G401 (cell line): ENCODE measurements around the gene TMEM108. TPM values are rescaled to one million over a fixed set of nuclear protein-coding genes. Genes with fewer than 3 reads are reported as not detected.

Experiments used
- DNase-seq: peaks from one replicate; pipeline ENCODE4 v3.0.0-alpha.2; 2015; ENCODE audit warnings: low spot score
- in situ Hi-C: cut with HindIII; loops from 2 replicates; pipeline ENCODE4 v1.10.0; 2016; ENCODE audit warnings: low sequenced_read_pairs, mixed read lengths
- total RNA-seq: library from RNA; depleted of rRNA; stranded (reverse); fragments of >200 nt; shearing (Covaris generic); gene quantifications from 2 replicates; pipeline ENCODE4 v1.2.3, GENCODE V29; 2014

Gene TMEM108
- total RNA-seq, 1 experiment from 2014 or later = not detected

- in situ Hi-C loops = no loop called here
- DNase-seq = no peak
Observed at GRCh38 chr3:133152681-133153220, 114.6 kb downstream of the TMEM108 start.

- in situ Hi-C loops = no loop called here
- DNase-seq = no peak
Observed at GRCh38 chr3:133153382-133153781, 115.2 kb downstream of the TMEM108 start.

- DNase-seq = no peak
- in situ Hi-C loops = no loop called here
Observed at GRCh38 chr3:133157716-133158115, 119.5 kb downstream of the TMEM108 start.

GRCh38 chr3:133158686-133159085 lies 120.5 kb downstream of the TMEM108 start:
- DNase-seq = no peak
- in situ Hi-C loops = no loop called here

GRCh38 chr3:133159498-133160475 lies 121.6 kb downstream of the TMEM108 start:
- no peak for DNase-seq

GRCh38 chr3:133161656-133162055 lies 123.5 kb downstream of the TMEM108 start:
- no peak for DNase-seq
- in situ Hi-C loops = no loop called here

More at GRCh38 chr3:133159498-133160475, 121.6 kb downstream of the TMEM108 start:
- in situ Hi-C loops = no loop called here

GRCh38 chr3:133162265-133162664 lies 124.1 kb downstream of the TMEM108 start:
- DNase-seq = no peak
- in situ Hi-C loops = no loop called here

- in situ Hi-C loops = no loop called here
- peak; percentile 33 for DNase-seq
Observed at GRCh38 chr3:133162670-133163305, 124.6 kb downstream of the TMEM108 start.

GRCh38 chr3:133167340-133168024 lies 129.3 kb downstream of the TMEM108 start:
- in situ Hi-C loops = no loop called here
- DNase-seq = no peak

- in situ Hi-C loops = no loop called here
- DNase-seq = no peak
Observed at GRCh38 chr3:133168025-133168401, 129.8 kb downstream of the TMEM108 start.

GRCh38 chr3:133169331-133170068 lies 131.3 kb downstream of the TMEM108 start:
- DNase-seq = no peak
- in situ Hi-C loops = no loop called here

- DNase-seq = no peak
- in situ Hi-C loops = no loop called here
Observed at GRCh38 chr3:133171831-133172230, 133.6 kb downstream of the TMEM108 start.

- no peak for DNase-seq
- in situ Hi-C loops = no loop called here
Observed at GRCh38 chr3:133181392-133182150, 143.4 kb downstream of the TMEM108 start.

- in situ Hi-C loops = no loop called here
- no peak for DNase-seq
Observed at GRCh38 chr3:133187870-133188379, 149.7 kb downstream of the TMEM108 start.

- in situ Hi-C loops = no loop called here
- DNase-seq = no peak
Observed at GRCh38 chr3:133188996-133189395, 150.8 kb downstream of the TMEM108 start.

GRCh38 chr3:133189893-133190292 lies 151.7 kb downstream of the TMEM108 start:
- in situ Hi-C loops = no loop called here
- DNase-seq = no peak

- in situ Hi-C loops = no loop called here
- DNase-seq = no peak
Observed at GRCh38 chr3:133191818-133192217, 153.6 kb downstream of the TMEM108 start.

- no peak for DNase-seq
- in situ Hi-C loops = no loop called here
Observed at GRCh38 chr3:133192363-133192945, 154.3 kb downstream of the TMEM108 start.
